ENCODE data around the gene FAM120AOS.

Gene FAM120AOS

DNA sequence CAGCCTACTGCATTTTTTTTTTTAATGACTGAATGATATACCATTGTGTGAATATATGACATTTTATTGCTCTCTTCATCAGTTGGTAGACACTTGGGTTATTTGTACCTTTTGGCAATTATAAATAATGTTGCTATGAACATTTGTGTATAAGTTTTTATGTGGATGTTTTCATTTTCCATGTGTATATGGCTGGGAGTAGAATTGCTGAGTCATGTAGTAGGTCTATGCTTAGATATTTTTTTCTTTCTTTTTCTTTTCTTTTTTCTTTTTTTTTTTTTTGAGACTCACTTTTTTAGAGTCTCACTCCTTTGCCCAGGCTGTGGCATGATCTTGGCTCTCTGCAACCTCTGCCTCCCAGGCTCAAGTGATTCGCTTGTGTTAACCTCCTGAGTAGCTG, 32.9 kb upstream of the FAM120AOS start:
- TF ChIP-seq CTCF (conservative IDR thresholded peaks at IDR 0.05) (no peak), ZFX (IDR thresholded peaks at IDR 0.05) (no peak)
- no peak overlapping the region for H3K27ac ChIP-seq

DNA sequence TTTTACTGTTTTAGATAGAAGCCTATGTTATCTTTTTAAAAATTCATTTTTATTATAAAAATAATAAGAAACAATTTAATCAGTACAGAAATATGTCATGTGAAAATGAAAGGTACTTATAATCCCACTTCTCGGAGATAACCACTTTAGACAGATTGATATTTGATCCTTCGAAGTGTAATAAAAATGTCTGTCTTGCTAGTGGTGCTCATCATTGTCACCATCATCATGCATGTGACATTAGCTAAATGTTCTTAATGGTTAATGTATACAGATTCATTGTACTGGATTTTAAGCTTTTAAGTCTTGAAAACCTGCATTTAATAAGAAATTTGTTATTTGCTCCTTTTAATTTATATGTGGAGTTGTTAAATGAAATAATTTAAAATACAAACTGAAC, 30.1 kb upstream of the FAM120AOS start:
- TF ChIP-seq ZFX (IDR thresholded peaks at IDR 0.05) = no peak
- no peak for TF ChIP-seq CTCF (conservative IDR thresholded peaks at IDR 0.05)
- H3K27ac ChIP-seq = no peak overlapping the region

GRCh38 chr9:93480728-93481324, 27.4 kb upstream of the FAM120AOS start:
- TF ChIP-seq CTCF (conservative IDR thresholded peaks at IDR 0.05) = no peak
- no peak for TF ChIP-seq ZFX (IDR thresholded peaks at IDR 0.05)
- no peak overlapping the region for H3K27ac ChIP-seq

DNA sequence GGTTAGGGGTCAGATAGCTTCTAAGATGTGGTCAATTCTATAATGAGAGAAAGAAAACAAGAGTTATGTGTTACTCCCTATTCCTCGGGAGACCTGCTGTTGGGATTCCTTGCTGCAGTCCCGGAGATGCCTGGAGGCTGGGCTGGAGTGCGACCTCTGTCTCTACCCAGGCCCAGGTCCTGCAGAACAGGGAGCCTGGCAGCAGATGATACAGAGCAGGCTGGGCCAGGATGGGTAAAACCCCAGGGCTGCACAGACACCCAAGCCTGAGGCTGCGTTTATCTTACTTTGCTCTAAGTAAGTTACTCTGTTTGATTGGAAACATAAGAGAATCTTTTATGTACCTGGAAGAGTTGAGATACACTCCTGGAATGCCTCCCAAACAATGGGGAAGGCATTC, 26.9 kb upstream of the FAM120AOS start:
- H3K27ac ChIP-seq = no peak overlapping the region
- no peak for TF ChIP-seq ZFX (IDR thresholded peaks at IDR 0.05)
- TF ChIP-seq CTCF (conservative IDR thresholded peaks at IDR 0.05) = no peak

DNA sequence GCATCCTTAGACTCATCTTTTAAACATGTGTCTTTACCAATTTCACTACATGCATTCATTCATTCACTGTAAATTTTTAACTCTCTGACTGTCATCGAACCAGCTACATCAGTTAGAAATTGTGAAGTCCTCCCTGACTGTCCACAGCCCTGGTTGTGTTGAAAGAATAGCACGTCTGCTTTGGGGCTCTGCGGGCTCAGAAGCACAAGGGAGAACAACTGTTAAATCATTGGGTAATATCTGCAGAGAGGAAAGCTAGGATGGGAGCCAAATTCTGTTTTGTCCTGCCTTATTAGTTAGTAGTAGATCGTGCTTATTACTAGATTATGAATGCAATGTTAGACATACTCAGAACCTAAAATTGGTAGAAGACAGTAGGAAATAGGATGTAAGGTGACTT, 26.3 kb upstream of the FAM120AOS start:
- H3K27ac ChIP-seq = no peak overlapping the region
- no peak for TF ChIP-seq ZFX (IDR thresholded peaks at IDR 0.05)

GRCh38 chr9:93477397-93477796, 24.0 kb upstream of the FAM120AOS start:
- TF ChIP-seq CTCF (conservative IDR thresholded peaks at IDR 0.05) (no peak), ZFX (IDR thresholded peaks at IDR 0.05) (no peak)
- no peak overlapping the region for H3K27ac ChIP-seq

GRCh38 chr9:93476924-93477323, 23.5 kb upstream of the FAM120AOS start:
- TF ChIP-seq CTCF (conservative IDR thresholded peaks at IDR 0.05) (no peak), ZFX (IDR thresholded peaks at IDR 0.05) (no peak)
- H3K27ac ChIP-seq = no peak overlapping the region

- H3K27ac ChIP-seq = no peak overlapping the region
- TF ChIP-seq CTCF (conservative IDR thresholded peaks at IDR 0.05) (no peak), ZFX (IDR thresholded peaks at IDR 0.05) (no peak)
Observed at GRCh38 chr9:93475856-93476255, 22.5 kb upstream of the FAM120AOS start.

Data from C4-2B (cell line).